Spinal cord (tissue), 10 donors: ENCODE measurements around the gene CHP1. TPM values are rescaled to one million over a fixed set of nuclear protein-coding genes. Genes with fewer than 3 reads are reported as not detected.

ENCODE experiments used
- DNase-seq, 6 donors: peaks; one replicate each; pipeline versions ENCODE4 v3.0.0 to v3.0.0-alpha.2; 2013 to 2015; ENCODE audit warnings: low spot score in 6 of 6, low read depth in 4 of 6
- H3K27ac ChIP-seq: one replicate; pipeline ENCODE4 v1.5.1; 2013; ENCODE audit warnings: low read depth, low read length, control low read depth
- H3K27me3 ChIP-seq: one replicate; pipeline ENCODE4 v1.6.1; 2013; ENCODE audit warnings: low read length; ENCODE audit not compliant: control insufficient read depth, insufficient read depth
- H3K36me3 ChIP-seq: one replicate; pipeline ENCODE4 v1.6.1; 2013; ENCODE audit warnings: low read length; ENCODE audit not compliant: control insufficient read depth, insufficient read depth
- H3K4me1 ChIP-seq: one replicate; pipeline ENCODE4 v1.6.1; 2013; ENCODE audit warnings: low read length; ENCODE audit not compliant: control insufficient read depth, insufficient read depth
- H3K4me3 ChIP-seq: one replicate; pipeline ENCODE4 v1.5.1; 2013; ENCODE audit warnings: low read depth, low read length, control low read depth
- H3K9me3 ChIP-seq: one replicate; pipeline ENCODE4 v1.6.1; 2013; ENCODE audit warnings: low read length; ENCODE audit not compliant: control insufficient read depth, insufficient read depth
- WGBS: methylation state at CpG from one replicate; pipeline ENCODE4 v1.1.5; 2013; ENCODE audit warnings: missing lambda C conversion rate; ENCODE audit not compliant: insufficient coverage; 5-methylcytosine and 5-hydroxymethylcytosine counted together
- long read RNA-seq, 4 donors: transcript quantifications; one replicate each; lab custom pipeline, GENCODE V29; 2026
- polyA plus RNA-seq, 2 donors: library from polyadenylated mRNA; unstranded; fragments of 120-200 nt; gene quantifications; one replicate each; pipeline ENCODE4 v1.2.1, GENCODE V29; 2013; ENCODE audit not compliant: insufficient read length in 2 of 2
- total RNA-seq, 2 donors: library from RNA; depleted of rRNA in 1 of 2; stranded (reverse); fragments of 120-200 nt in 1 of 2; fragments of >200 nt in 1 of 2; gene quantifications; one replicate each; pipeline versions ENCODE4 v1.2.3 to v1.2.4, GENCODE V29; 2013 to 2014
- donor health status: healthy.

CHP1 gene
- total RNA-seq, result 10 to 100 TPM; 55.2 to 70.7 TPM
- polyA plus RNA-seq, result 10 to 100 TPM; 62.4 to 76.4 TPM
- long read RNA-seq, donor 1, transcript CHP1-201 (7 exons, 3,329 nt), result major isoform, 16 of 16 reads
- long read RNA-seq, donor 1, partial matches to known transcripts, result 0 of 16 reads
- long read RNA-seq, donor 1, other reads (novel, unspliced or antisense), result 0 of 16 reads
- long read RNA-seq, donor 2, transcript CHP1-201 (7 exons, 3,329 nt), result major isoform, 11 of 11 reads
- long read RNA-seq, donor 2, partial matches to known transcripts, result 0 of 11 reads
- long read RNA-seq, donor 2, other reads (novel, unspliced or antisense), result 0 of 11 reads
- long read RNA-seq, donor 3, transcript CHP1-201 (7 exons, 3,329 nt), result major isoform, 11 of 17 reads
- long read RNA-seq, donor 3, partial matches to known transcripts, result 5 of 17 reads
- long read RNA-seq, donor 3, other reads (novel, unspliced or antisense), result 0 of 17 reads
- long read RNA-seq, donor 4, transcript CHP1-201 (7 exons, 3,329 nt), result major isoform, 6 of 59 reads
- long read RNA-seq, donor 4, partial matches to known transcripts, result 53 of 59 reads
- long read RNA-seq, donor 4, other reads (novel, unspliced or antisense), result 0 of 59 reads

DNA sequence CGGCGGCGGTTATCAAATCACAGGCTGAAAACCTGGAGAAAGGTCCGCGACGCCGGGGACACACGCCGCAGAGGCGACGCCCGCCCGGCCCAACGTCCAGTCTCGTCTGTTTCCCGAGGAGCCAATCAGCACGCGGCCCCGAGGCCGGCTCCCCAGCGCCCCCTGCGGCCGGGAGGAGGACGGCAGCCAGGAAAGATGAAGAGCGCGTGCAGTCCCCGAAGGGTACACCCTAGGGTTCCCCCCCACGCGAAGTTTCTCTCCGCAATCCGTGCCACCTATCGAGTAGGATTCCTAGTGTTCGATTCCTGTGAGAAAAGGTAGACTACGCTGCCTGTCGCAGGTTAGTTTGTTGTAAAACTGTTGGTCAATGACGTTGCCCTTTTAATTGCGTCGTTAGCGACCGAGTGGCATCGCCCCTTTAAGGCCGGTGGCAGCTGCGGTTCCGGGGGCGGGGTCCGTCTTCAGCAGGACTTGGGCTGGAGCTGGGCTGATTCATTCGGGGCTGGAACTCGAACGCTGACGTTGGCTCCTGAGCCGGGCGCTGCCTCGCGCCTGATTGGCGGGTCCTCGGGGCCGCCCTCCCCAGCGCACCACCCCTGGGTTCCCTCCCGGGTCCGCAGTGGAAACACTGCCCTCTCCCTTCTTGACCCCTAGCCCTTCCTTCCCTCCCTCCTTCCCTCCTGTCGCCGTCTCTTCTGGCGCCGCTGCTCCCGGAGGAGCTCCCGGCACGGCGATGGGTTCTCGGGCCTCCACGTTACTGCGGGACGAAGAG lies at the start of gene CHP1, which contains the start of gene EXD1:
Gene CHP1, plus strand, starts transcription at position 619 of the 772 bp plus-strand sequence. Its CDS starts 115 bp downstream, at position 734.
Gene EXD1, minus strand, starts transcription at position 108 of the 772 bp plus-strand sequence. CDS start 4,182 bp downstream, outside the sequence.
- WGBS, result under 1% methylated on average over 69 of the region's 72 CpGs

DNA sequence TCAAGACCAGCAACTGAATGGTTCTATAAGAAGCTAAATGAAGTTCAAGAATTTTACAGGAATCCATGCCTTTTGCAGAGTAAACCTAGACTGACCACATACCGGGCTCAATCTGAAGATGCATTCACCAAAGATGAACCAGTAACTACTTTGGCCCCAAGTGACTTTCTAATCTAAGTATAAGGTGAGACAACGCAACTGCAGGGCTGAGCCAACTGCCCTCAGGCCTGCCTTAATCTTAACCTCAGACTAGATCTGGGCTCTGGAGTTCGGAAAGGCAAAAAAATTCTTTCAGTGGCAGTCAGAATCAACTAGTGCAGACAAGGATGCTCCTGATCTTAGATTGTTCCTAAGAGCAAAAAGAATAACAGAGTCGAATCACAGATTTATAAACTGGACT lies 48.8 kb upstream of the CHP1 start:
- Histone ChIP-seq H3K27ac (no peak overlapping the region), H3K36me3 (no peaks in the 10 kb centered on the region), H3K27me3 (no peaks in the 10 kb centered on the region), H3K4me1 (no peaks in the 10 kb centered on the region), H3K4me3 (no peak overlapping the region), H3K9me3 (no peaks in the 10 kb centered on the region)
- 57% methylated on average over 3 of the region's 4 CpGs for WGBS
- no peak for DNase-seq

More for the DNA sequence above, at the start of gene CHP1, which contains the start of gene EXD1:
- peak; percentile 86 to 99 (median 92) for DNase-seq
- peaks cover 11% of the 10 kb centered on the region for H3K4me1 ChIP-seq
- H3K4me3 ChIP-seq, result peak within 1 kb of the TSS; percentile 98
- H3K27ac ChIP-seq, result peak within 1 kb of the TSS; percentile 96
- no peaks in the 10 kb centered on the region for H3K27me3 ChIP-seq
- no peaks in the 10 kb centered on the region for H3K9me3 ChIP-seq
- H3K36me3 ChIP-seq, result peaks cover 2% of the 10 kb centered on the region

DNA sequence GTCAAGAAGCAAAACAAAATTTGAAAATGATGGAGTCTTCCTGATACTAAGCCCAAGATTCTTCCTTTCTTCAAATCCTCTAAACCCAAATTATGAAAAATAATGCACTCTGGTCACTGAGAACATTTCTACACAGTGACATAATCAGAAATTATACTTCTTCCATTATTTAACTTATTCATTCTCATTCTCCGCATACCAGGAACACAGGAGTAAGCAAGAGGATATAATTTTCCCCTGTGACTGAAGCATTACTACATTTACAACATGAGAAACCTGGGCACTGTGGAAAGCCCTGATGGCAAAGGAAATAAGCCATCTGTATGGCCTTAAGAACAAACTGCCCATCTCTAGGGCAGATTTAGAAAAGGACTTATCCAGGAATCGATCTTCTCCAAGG lies 47.5 kb upstream of the CHP1 start:
- Histone ChIP-seq H3K4me1 (no peaks in the 10 kb centered on the region), H3K27me3 (no peaks in the 10 kb centered on the region), H3K27ac (no peak overlapping the region), H3K9me3 (no peaks in the 10 kb centered on the region), H3K36me3 (no peaks in the 10 kb centered on the region), H3K4me3 (no peak overlapping the region)
- 80% methylated on average over 1 of the region's 2 CpGs for WGBS
- DNase-seq, result no peak

DNA sequence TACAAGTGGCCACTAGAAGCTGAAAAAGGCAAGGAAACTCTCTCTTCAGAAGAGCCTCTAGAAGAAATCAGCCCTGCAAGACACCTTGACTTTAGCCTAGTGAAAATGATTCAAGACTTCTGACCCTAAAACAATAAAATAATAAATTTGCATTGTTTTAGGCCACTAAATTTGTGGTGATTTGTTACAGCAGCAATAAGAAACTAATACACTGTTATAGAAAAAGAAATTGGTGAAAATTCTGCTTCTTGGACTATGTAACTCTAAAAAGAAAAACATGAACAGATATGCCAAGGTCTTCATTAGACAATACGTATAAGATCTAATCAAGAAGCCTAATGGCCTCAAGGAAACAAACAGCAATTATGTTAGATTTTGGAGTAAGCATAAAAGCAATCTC lies 36.6 kb upstream of the CHP1 start:
- no peaks in the 10 kb centered on the region for H3K9me3 ChIP-seq
- WGBS, result no CpG with 5 or more reads among the region's 1 CpG
- H3K27ac ChIP-seq, result no peak overlapping the region

DNA sequence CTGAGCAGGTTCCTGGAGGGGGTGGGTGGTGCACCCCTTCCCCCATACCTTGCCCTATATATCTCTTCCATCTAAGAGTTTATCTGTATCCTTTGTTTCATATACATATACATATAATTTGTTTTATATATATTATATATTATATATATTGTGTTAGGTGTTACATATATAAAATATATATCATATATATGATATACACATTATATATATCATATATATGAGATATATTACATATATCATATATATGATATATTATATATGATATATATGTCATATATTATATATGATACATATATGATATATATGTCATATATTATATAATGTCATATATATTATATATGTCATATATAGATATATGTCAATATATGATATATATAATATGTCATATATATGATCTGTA lies 31.6 kb upstream of the CHP1 start:
- H3K27ac ChIP-seq, result no peak overlapping the region
- no peak for DNase-seq
- no peaks in the 10 kb centered on the region for H3K36me3 ChIP-seq
- no peaks in the 10 kb centered on the region for H3K27me3 ChIP-seq
- no peaks in the 10 kb centered on the region for H3K4me1 ChIP-seq
- no peak overlapping the region for H3K4me3 ChIP-seq
- no peaks in the 10 kb centered on the region for H3K9me3 ChIP-seq

More for the DNA sequence above, 36.6 kb upstream of the CHP1 start:
- H3K4me3 ChIP-seq, result no peak overlapping the region
- DNase-seq, result no peak
- no peaks in the 10 kb centered on the region for H3K27me3 ChIP-seq
- no peaks in the 10 kb centered on the region for H3K4me1 ChIP-seq
- no peaks in the 10 kb centered on the region for H3K36me3 ChIP-seq

DNA sequence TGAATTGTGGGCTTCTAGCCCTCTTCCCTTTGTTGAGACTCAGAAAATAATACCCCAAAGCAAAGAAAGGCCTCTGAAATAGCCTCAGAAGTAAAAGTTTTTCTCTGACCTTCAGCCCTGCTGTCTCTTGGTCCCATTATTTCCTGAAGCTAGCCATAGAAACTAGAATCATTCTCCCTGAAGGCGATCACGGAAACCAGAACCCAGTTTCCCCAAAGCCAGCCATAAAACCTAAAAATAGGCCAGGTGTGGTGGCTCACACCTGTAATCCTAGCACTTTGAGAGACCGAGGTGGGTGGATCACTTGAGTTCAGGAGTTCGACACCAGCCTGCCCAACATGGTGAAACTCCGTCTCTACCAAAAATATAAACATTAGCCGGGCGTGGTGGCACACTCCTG lies 27.7 kb upstream of the CHP1 start:
- Histone ChIP-seq H3K36me3 (no peaks in the 10 kb centered on the region), H3K27me3 (no peaks in the 10 kb centered on the region), H3K27ac (no peak overlapping the region), H3K4me1 (no peaks in the 10 kb centered on the region), H3K4me3 (no peak overlapping the region), H3K9me3 (no peaks in the 10 kb centered on the region)
- WGBS, result 98% methylated on average over 7 of the region's 7 CpGs
- no peak for DNase-seq

DNA sequence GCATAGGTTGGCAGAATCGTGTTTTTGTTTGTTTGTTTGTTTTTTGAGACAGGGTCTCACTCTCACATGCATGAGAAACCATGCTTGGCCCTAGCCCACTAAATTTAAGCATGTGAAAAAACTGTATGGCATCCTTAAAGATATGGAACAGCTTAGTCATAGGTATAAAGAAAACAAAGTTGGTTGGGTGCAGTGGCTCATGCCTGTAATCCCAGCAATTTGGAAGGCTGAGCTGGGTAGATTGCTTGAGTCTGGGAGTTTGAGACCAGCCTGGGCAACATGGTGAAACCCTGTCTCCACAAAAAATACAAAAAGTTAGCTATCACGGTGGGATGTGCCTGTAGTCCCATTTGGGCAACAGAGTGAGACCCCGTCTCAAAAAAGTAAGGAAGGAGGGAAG lies 25.8 kb upstream of the CHP1 start:
- no CpG with 5 or more reads among the region's 3 CpGs for WGBS
- Histone ChIP-seq H3K4me3 (no peak overlapping the region), H3K9me3 (no peaks in the 10 kb centered on the region)

DNA sequence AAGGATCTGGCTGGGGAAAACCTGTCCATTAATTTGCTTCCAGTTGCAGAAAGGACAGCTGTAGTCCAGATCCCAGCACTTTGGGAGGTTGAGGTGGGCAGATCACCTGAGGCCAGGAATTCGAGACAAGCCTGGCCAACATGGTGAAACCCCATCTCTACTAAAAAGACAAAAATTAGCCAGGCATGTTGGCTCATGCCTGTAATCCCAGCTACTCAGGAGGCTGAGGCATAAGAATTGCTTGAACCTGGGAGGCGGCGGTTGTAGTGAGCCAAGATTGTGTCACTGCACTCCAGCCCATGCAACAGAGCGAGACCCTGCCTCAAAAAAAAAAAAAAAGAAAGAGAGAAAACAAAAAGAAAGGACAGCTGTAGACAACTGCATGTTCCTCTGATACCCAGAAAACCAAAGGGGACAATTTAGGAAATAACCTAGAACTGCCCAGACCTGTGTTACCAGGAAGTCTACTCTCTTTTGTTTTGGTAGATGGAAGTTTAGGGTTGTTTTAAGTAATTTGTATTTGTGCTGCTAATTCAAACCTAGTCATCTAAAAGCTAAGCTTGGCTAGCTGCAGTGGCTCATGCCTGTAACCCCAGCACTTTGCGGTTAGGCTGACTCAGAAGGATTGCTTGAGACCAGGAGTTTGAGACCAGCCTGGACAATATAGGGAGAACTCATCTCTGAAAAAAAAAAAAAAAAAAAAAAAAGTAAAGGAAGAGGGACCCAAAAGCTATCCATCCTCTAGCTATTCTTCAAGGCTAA lies 23.2 kb upstream of the CHP1 start:
- DNase-seq, result no peak
- Histone ChIP-seq H3K27ac (no peak overlapping the region), H3K4me1 (no peaks in the 10 kb centered on the region), H3K36me3 (no peaks in the 10 kb centered on the region), H3K4me3 (no peak overlapping the region), H3K27me3 (no peaks in the 10 kb centered on the region), H3K9me3 (no peaks in the 10 kb centered on the region)
- WGBS, result 89% methylated on average over 3 of the region's 5 CpGs

More for the DNA sequence above, 25.8 kb upstream of the CHP1 start:
- Histone ChIP-seq H3K36me3 (no peaks in the 10 kb centered on the region), H3K27ac (no peak overlapping the region), H3K4me1 (no peaks in the 10 kb centered on the region), H3K27me3 (no peaks in the 10 kb centered on the region)
- no peak for DNase-seq

DNA sequence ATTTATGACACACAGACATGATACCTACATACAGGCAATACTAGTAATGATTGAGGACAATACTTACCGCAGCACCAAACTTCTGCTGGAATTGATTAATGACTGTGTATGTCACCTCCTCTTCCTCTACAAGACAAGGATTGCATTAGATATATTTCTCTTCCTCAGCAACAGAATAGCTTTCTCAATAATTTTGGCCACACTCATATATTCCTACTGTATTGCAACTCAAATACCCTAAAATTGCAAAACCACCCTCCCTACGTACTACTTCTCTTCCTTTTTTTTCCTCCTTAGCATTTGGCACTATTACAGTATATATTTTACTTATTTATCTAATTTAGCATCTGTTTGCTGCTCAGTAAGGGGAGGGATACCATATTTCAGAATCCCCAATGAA lies 15.4 kb upstream of the CHP1 start:
- Histone ChIP-seq H3K4me3 (no peak overlapping the region), H3K27ac (no peak overlapping the region), H3K9me3 (no peaks in the 10 kb centered on the region), H3K36me3 (no peaks in the 10 kb centered on the region), H3K4me1 (no peaks in the 10 kb centered on the region), H3K27me3 (no peaks in the 10 kb centered on the region)
- WGBS, result no CpG with 5 or more reads among the region's 2 CpGs
- DNase-seq, result no peak
